HG03045 (cell line): ENCODE results near the gene NAV2.

Experiments used
- ATAC-seq: cut with Tn5 transposase; IDR thresholded peaks from one replicate; pipeline ENCODE4 v1.9.1; 2021; ENCODE audit warnings: mild to moderate bottlenecking, moderate library complexity; ENCODE audit not compliant: unreplicated experiment

Gene NAV2

DNA sequence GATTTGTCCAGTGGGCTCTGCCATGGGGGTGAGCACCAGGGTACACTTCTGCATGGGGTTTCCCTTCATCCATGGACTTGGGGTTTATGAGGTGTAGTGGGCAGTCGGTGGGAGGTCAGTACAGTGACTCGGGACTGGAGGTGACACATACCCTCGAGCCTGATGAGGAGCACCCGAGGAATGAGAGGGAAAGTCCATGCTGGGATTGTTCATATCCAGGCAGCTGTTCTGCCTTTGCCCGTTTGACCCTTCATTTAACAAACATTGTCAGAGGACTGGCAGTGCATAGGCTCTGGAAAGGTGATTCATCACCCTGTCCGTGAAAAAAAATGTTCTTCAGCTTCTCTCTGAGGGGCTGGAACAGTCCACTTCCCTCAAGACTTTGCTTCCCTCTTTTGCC lies 2.7 kb downstream of the NAV2 start:
- ATAC-seq: no peak

DNA sequence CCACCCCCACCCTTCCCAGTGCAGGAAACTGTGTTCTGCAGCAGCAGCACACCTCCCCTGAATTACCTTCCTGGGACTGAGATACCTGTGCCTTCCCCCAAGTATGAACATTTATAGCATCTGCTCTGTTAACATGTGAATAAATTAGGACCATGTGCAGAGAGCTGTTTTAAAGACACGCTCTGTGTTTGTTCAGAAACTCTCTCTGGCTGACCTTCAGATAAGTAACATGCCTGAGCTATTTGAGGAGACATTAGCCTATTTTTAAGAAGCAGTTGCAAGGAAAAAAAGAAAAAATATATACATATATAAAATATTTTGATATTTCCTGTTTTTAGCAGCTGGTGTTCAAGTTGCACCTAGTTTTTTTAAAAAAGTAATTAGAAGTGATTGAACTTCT lies 5.4 kb downstream of the NAV2 start:
- ATAC-seq: no peak

DNA sequence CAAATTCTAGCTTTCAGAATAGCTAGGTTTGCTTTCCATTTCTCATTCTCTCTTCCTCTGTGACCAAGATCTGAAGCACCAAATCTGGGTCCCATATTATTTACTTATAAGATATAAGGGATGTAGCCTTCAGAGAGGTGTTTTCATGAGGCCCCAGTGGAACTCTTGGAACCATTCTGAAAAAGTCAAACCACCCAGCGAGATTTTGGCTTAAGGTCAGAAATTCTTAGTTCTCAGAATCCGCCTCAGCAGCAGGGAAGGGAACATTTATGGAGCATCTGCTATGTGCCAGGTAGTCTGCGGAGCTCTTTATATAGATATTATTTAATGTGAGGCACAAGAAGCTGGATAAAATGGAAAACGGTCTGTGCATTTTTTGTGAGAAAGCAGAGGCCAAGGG lies 6.3 kb downstream of the NAV2 start:
- no peak for ATAC-seq

DNA sequence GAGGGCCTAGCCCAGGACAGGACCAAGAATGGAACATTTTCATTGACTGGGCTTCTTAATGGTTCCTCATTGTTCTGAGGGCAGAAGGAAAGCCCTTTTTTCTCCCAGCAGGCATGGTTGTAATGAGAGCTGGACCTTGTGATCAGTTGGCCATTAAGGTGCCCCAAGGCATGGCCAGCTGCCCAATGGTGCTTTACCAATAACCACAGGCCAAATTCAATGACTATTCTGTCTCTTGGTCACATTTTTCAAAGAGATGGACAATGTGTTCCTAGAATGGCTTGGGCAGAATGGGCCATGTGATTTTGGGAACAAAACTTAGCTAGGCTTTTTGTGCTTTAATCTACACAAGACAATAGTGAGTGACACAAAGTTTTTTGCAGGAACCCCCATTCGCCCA lies 7.3 kb downstream of the NAV2 start:
- ATAC-seq: no peak

DNA sequence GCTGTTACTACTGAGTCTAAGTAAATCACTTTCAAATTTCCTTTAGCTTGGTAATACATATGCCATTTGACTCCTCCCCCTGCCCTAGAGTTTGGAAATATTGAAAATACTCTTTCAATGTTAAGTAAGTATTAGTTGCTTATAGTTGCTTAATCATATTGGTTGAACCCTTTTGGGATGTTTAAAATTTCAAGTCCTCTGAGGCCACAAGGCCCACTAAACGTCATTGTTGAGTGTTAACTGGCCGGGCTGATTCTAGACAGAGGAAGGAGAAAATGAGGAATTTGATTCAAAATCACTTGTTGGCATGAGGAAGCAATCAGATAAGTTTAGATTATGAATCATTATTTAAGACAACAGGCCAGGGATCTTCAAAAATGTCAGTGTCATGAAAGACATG lies 8.5 kb downstream of the NAV2 start:
- no peak for ATAC-seq

DNA sequence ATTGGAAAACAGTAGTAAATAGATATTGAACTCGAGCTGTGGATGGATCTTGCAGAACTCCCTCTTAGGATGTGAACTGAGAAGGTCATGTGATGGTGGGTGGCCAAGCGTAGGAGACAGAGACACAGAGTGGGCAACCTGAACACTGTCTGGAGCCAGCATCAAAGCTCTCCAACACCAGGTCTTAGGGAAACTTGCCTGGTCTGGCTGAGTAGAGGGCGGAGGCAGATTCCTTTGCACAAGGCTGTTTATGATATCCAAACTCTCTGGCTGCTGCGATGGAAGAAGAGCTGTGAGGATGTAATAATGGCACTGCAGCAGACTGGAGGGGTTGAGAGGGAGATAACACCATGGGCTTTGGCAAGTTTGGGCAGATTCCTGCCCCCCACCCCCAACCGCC lies 10.1 kb downstream of the NAV2 start:
- no peak for ATAC-seq

DNA sequence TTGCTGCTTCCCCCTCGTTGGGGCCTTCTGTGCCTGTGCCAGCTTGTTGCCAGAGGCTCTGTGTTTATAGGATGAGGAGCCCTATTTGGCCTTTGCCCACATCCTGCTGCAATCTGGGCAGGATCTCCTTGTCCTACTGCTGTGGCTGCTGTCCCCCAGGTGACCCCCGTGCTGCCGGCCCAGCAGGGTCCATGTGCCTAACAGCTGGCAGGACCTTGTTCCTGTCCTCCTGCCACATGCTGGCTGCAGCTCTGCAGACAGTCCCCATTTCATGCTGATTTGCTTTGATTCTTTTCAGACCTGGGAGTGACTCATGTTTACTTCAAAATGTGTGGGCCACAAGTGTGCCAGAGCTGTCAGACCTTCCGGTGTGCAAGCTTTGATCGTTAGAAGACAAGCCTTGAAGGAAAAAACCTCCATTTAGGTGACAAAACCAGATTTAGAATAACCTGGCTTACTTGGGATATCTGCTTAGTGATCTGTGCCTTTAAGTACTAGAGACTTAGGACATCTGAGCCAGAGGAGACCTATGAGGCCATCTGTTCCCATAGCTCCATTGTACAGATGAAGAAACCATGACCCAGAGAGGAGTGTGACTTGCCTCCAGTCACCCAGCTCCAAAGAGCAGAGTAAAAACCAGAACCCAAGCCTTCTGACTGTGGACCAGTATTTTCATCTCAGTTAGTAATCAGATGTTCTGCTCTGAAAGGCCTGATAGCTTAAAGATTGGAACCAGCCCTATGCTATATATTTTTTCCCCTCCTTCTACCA lies 11.1 kb downstream of the NAV2 start:
- no peak for ATAC-seq

DNA sequence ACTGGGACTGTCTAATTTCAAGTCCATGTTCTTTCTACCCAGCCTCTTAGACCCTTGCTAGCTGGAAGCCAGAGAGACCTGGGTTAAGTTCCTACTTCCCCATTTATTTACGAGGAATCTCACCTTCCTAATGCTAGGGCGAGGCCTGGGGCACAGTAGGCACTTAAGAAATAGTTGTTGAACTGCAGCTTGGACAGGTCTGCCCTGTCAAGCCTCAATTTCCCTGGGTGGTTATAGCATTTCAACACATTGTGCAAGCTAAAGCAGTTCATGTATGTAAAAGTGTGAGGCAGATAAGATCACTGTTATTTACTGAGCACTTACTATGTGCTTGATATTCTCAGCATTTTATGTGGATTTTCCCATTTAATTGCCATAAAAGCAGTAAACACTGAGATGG lies 12.1 kb downstream of the NAV2 start:
- ATAC-seq: no peak

DNA sequence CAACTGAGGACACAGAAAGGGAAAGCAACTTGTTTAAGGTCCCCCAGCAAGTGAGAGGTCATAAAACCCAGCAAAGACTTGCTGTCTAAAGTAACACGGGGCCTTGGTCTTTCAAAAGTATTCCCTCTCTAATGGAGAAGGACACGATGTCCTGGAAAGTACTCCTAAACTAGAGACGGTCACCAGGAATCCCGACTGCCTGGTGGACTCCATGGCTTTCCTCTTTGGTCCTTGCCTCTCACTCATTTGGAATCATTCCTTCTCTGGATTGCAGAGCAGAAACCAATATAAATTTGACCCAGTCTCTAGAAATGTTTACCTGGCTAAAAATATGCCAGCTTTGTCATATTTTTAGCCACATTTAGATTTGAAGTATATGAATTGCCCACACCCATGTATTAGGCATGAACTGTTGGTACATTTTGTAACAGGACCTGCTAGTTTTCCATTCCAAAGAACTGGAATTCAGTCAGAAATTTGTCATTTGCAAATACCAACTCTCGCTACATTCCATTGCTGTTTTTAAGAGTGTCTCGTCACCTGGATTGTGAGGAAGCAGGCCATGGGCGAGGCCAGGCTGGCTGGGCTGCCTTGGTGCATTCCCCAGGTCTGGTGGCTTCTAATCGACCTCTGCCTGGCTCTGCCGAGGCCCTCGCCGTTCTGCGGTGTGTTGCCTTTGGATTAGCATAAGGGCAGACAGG lies 12.9 kb downstream of the NAV2 start:
- ATAC-seq: no peak

DNA sequence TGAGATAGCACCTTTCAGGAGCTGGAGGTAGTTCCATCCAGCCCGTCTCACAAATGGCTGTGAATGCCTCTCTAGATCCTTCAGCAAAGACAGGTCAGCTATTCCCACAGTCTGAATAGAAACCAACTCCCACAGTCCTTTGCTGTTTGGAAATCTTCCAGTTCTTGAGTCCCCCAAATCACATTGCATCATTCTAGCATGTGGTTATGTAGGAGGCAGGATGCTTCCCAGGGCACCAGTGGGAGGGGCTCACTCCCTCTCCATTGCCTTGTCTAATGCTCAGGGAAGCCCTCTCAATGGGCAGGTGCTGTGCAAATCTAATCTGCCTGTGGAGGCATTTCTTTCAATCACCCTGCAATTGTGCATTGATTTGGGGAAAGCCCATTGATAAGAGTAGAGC lies 14.6 kb downstream of the NAV2 start:
- ATAC-seq: no peak

DNA sequence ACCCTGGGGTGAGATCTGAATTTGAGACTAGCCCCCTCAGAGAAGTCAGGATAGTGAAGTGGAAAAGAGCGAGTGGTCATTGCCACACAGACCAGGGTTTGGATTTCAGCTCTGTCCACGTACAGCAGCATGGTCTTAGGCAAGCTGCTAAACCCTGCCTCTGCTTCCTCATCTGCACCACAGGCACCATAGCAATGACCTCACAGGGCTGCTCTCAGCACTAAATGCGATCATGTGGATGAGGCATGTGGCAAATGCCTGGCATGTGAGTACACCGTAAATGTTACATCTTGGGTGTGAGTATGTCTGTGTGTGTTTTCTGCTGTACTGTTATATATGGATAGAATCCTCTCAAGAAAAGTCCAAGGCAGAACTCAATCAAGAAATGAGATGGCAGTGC lies 15.8 kb downstream of the NAV2 start:
- ATAC-seq: no peak

DNA sequence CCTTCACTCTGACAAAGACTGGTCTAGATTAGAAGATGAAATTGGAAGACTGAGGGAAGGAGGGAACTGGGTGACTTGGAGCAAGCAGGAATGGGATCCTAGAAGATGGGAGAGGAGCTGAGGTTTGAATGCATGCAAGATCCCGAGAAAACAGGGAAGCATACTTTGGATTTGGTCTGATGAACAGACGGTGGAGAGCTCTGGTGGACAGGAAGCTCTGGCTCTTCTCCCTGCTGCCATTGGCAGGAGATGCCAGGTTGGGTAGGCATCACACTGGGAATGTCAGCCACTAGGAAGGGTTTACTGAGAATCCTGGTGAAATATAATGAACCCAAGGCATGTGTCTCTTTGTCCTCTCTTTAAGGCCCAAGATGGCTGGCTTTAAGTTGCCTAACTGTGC lies 16.5 kb downstream of the NAV2 start:
- ATAC-seq: no peak

DNA sequence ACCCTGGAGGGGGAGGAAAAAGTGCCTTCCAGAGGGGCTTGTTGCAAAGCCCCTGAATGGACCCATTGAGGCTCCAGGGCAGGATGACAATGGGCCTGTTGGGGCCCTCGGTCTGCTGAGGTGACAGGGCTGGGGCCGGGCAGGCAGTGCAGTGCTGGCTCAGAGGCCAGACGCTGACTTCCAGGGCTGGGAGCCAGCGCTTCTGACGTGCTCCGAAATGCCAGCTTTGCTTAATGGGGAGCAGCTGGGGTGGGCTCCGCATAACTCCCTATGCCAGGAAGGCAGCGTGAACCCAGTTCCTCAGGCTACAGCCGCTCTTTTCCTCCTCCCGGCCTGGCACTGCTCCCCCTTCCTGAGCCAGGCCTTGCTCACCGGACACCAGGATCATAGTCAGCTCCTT lies 17.7 kb downstream of the NAV2 start:
- ATAC-seq: no peak

DNA sequence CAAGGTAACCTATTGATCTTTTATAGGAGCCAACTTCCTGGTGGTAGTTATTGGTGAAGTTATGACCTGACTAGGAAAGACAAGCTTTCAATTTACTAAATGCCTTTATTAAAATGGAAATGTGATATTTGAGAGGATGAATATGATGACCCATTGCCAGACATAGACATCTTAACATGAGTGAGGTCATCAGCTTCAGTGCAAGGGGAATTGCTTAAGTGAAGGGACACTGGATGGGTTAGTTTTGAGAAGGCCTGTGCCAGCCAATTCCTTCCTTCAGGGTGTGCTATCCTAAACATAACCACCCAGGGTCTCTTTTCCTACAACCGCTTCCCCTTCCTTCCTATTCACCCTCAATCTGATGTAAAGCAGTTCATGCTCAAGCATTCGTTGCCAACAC lies 21.5 kb downstream of the NAV2 start:
- ATAC-seq: no peak

DNA sequence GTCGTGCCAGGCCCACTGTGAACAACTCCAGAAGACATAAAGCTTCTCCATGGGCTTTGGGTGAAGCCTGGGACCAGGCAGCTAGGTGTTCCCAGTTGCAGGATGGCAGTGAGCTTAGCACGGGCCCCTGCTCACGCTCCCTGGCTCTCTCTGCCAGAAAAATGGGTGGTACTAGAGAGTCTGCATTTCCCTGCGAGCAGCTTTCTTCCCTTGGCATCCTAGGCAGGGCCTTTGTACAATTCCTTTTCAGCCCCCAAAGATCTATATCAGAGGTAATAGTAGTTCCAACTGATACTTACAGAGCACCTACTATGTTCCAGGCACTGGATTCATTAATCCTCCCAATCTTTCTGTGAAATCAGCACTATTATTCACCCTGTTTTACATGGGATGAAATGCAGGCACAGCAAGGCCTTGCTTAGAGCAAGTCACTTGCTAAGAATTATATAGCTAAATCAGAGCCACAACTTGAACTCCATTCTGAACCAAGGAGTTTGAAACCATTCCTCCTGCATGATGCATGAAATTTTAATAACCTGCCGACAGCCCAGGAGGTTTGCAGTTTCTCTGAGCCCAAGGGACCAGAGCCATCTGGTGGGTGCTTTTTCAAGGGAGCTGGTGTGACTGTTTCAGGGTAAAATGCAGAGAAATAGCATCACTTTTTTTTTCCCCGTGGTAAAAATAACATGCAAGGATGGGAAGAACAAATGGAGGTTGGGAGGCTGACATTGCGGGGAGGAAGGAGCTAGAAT lies 22.7 kb downstream of the NAV2 start:
- ATAC-seq: no peak

DNA sequence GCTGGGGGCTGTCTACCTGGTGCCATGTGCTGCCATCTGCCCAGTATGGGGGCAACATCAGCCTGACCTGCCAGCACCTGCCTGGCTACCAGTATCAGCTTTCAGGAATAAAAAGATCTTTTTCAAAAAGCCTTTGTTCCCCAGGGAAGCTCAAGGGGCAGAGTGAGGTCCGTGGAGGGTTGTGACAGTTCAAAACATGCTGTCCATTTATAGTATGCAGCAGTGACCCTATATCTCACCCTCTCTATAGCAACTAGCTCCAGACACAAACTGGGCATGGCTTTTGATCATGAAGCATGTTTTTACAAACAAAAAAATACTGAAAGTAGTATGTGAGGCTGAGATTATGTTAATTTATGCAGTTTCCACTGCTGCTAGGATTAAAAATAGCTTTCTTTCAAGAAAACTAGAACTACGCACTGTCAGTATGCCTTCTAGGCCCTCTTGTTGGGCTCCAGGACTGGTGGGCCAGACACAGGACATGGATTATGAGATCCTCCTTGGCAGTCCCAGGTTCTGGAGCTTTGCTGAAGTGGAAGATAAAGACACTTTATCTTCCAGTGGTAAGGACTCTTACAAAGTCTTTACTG lies 23.4 kb downstream of the NAV2 start:
- ATAC-seq: no peak

DNA sequence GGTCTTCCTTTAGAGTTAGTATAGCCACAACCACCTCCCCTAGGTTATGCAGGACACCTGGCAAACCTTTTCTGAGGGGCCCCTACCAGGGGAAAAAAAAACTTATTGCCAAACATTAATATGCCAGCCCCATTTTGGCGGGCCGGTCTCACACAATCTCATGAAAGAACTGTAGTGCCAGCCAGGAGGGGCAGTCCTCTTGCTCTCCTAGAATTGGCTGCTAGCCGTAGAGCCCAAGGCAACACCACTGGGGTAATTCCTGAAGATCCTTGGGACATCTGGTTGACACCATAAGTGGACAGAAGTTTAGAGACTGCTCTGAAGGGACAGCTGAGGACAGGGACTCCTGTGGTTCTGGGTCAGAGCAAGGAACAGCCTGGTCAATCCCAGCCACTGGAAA lies 24.2 kb downstream of the NAV2 start:
- ATAC-seq: no peak

DNA sequence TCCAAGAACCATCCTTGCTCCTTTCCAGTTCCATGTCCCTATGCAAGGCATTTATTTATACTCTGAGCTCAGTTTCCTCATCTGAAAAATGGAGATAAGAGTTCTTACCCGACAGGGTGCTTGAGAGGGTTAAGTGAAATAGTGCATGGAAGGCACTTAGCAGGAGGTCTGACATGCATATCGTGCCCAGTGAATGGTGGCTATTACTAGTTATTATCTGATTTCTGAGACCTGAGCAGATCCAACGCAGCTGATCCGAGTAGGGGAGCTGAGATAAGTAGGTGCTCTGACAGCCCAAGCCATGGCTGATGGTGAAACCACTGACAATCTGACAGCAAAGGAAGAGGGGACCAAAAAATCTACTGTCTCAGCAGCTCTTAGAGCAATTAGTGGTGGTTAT lies 24.9 kb downstream of the NAV2 start:
- ATAC-seq: no peak

DNA sequence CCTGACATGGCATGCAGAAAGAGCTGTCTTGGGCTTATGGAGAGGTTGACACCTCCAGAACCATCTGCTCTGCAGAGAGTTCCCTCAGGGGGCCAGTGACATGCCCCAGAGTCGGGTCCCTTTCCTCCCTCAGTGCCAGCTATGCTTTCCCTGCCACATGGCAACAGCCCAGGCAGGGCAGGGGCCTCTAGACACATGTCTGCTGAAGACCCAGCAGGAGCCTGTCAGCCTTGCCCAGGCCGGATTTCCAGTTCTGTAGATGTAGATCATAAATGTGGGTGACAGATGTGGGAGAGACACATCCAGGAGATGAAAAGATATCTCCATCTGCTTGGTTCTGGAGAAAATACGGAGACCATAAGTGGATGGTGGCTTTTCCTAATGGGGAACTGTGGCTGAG lies 25.5 kb downstream of the NAV2 start:
- ATAC-seq: no peak

DNA sequence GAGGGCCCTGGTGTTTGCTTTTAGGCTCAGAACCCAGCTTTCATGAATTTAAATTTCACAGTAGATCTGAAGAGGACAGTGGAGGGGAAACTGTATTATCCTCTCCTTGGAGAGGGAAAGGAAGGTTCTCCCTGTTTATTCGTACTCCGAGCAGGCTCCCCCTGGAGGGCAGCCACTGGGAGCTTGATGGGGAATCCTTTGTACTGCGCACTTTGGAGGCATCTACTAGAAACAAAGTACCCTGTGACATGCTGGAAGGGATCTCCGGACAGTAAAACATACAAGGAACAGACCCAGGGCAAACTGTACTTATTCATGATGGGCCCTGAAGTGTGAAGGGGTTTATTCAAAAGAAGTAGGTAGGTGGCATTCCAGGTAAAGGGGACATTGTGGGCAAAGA lies 27.2 kb downstream of the NAV2 start:
- no peak for ATAC-seq

DNA sequence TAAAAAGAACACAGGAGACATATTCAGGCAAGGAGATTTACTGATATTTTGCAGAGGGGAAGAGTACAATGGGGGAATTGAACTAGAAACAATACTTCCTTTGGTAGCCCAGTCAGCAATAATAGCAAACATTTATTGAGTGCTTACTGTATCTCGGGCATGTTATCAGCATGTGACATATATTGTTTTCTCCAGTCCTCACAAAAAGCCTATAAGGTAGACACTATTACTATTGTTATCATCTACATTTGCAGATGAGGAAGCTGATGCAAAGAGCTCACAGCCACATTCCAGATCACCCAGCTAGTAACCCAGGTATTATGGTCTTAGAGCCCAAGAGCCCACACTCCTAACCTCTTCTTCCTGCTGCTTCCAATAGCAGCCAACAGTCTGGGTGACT lies 27.9 kb downstream of the NAV2 start:
- ATAC-seq: no peak
